T-helper 1 cell (primary cell): ENCODE data around the gene FAM120AOS.
"Not testable (repeated sequence)": the region's sequence is repeated elsewhere in the genome, so short reads cannot be mapped to it uniquely, and the experiment has no call there.

Experiments
- DNase-seq, 5 donors: peaks; one replicate each; pipeline ENCODE4 v3.0.0-alpha.2; 2012 to 2020

Gene FAM120AOS

GRCh38 chr9:93466416-93467061 is 13.2 kb upstream of the FAM120AOS start:
- peak in 1 of 5 donors; percentile 32 for DNase-seq

DNA sequence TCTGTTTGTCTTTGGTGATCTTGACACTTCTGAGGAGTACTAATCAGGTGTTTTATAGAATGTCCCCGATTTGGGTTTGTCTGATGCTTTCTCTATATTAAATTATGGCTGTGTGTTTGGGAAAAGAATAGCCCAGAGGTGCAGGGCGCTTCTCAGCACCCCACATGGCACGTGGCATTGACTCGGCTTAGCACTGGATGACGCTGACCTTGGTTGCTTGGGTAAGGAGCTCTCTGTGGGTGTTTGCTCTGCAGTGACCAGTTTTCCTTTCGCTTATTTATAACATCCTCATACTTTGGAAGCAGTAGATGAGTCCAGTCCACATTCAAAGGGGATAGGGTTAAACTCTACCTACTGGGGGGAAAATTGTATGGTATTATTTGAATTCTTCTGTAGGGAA is 12.5 kb upstream of the FAM120AOS start:
- no peak for DNase-seq

GRCh38 chr9:93464876-93465275 is 11.5 kb upstream of the FAM120AOS start:
- DNase-seq, result no peak

- DNase-seq, result peak in 1 of 5 donors; percentile 47
These were observed 11.0 kb upstream of the FAM120AOS start for GRCh38 chr9:93464395-93464794.

- DNase-seq, result peak in 1 of 5 donors; percentile 76
These were observed 10.4 kb upstream of the FAM120AOS start for GRCh38 chr9:93463638-93464248.

DNA sequence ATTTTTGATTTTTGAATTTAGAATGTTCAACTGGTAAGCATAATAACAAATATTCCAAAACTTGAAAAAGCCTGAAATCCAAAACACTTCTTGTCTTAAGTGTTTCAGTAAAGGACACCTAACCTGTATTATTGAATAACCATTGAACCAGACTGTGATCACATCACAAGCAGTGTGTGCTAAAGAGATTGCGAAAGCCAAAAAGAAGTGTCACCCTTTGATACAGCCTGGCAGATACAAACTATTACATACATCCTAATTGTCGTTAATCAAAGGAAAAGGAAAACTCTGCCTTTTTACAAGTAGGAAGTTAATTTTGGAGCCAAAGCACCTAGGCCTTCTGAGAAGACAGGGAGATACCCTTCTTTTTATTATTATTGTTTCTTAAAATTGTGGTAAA is 8.4 kb upstream of the FAM120AOS start:
- DNase-seq, result no peak

DNA sequence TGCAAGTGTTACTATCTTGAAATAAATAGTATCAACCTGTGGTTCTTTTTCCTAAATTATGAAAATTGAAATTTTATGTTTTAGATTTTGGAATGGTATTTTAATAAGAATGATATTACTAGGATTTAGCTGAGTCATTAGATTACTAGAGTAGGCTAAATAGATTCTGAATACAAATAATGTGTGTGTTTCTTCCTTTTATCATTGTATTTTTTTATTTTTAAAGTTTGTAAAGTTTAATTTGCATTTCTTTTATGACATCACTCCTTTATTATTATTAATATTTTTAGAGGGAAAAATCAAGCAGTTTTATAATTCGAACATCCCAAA is 8.0 kb upstream of the FAM120AOS start:
- no peak for DNase-seq

DNA sequence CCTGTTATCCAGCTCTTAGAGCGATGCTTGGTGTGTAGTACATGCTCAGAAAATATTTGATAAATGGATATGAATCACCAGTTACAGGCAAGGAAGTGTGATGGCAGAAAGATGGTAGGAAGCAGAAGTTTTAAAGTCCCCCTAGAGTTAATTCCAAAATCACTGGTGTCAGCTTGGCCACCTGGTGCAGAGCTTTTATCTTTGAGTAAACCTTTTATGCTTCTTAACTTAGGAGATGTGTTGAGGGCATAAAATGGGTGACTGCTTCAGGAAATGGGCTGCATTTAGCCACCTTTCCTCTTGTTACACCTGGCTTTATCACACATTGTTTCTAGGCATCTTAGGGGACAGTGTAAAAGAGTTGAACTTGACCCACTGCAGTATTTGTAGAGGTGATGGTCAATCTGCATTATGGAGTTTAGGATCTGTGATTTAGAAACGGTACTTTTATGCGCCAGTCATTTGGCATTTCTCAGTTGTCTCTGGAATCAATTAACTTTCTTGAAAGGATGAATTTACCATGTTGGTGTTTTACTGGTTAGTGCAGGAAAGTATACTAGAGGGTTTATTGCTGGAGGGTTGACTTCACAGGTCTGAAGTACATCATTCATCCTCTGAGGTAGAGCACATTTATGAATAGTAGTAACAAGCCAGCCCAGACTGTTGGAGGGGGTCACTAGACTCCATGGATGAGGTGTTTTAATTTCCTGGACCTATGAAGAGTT is 7.5 kb upstream of the FAM120AOS start:
- DNase-seq, result no peak

DNA sequence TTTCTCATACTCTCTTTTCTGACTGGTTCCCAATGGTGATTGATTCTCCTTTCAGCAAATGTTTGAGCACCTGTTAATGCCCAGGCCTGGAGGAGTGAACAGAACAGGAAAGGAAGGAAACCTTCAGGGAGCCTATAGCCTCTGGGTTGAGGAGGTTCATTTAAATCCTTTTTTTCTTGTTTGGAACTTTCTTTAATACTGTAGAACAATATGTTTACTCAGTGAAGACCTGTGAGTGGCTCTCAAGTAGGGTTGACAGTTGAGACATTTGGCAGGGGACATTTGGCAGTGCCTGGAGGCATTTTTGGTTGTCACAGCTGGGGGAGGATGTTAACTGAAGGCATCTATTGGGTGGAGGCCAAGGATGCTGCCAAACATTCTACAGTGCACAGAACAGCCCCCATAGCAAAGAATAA is 6.1 kb upstream of the FAM120AOS start:
- DNase-seq, result no peak

DNA sequence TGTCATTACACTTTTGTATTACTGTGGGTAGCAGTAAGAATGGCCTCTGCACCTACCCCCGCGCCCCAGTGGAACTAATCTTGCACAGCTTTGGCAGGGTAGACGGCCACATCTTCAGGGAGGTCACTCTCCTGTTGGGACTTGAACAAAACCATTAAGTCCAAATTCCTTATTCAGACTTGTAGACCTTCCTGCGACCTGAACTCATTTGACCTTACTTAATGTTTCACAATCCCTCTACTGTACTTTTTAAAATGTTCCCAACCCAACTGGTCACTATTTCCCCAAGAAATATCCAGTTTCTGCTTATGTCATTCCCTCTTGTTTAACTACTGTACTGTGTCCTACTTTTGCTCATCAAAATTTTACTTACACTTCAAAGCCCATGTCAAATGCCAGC is 5.3 kb upstream of the FAM120AOS start:
- DNase-seq, result no peak

GRCh38 chr9:93457006-93457405 is 3.6 kb upstream of the FAM120AOS start:
- DNase-seq, result no peak

DNA sequence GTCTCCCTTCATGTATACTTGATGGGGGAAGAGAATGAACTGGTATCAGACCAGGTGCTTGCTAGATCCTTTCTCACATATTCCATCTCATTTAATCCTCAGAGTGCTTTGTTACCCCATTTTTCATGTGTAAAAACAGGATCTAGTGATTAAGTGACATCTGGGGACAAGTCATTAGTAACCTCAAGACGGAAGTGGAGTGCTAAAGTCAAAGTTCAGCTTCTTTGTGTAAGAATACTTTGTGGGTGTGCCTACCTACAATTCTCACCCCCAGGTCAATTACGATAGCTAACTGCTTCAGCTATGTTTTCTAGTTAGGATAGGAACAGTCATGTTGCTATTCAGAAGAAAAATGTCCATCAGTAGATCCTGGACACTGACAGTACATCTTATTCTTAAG is 3.1 kb upstream of the FAM120AOS start:
- no peak for DNase-seq

DNA sequence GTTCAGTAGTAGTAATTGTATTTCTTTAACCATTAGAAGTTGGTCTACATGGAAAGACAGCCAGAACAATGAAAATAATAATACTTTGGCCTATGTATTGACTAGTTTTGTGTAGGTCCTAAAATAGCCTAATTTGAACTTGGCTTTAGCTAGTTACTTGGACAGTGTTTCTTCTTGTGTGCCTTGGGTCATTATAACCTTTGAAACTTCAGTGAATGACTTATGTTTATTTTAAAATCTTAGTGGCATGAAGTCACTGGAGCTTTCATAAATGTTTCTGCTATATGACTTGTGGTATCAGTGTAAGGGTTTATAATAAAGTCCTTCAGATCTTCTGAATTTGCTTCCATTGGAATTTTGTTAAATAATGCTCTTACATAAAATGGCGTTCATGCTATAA is 2.6 kb upstream of the FAM120AOS start:
- no peak for DNase-seq

DNA sequence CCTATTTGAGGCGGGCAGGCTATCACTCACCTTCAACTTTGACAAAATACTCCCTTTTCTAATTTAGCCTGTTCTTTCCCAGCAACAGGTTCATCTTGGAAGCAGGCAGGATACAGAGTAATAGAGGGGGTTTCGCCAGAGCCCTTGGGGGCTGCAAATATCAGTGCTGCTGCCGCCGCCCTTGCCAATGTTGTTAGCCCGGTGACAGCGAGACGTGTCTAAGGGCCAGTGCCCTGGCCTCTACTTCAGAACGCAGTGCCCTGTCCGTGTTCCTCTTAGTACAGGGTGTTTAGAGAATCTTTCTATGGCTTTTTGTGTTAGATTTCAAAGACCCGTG is 703 bp downstream of the FAM120AOS start:
- DNase-seq, result no peak

DNA sequence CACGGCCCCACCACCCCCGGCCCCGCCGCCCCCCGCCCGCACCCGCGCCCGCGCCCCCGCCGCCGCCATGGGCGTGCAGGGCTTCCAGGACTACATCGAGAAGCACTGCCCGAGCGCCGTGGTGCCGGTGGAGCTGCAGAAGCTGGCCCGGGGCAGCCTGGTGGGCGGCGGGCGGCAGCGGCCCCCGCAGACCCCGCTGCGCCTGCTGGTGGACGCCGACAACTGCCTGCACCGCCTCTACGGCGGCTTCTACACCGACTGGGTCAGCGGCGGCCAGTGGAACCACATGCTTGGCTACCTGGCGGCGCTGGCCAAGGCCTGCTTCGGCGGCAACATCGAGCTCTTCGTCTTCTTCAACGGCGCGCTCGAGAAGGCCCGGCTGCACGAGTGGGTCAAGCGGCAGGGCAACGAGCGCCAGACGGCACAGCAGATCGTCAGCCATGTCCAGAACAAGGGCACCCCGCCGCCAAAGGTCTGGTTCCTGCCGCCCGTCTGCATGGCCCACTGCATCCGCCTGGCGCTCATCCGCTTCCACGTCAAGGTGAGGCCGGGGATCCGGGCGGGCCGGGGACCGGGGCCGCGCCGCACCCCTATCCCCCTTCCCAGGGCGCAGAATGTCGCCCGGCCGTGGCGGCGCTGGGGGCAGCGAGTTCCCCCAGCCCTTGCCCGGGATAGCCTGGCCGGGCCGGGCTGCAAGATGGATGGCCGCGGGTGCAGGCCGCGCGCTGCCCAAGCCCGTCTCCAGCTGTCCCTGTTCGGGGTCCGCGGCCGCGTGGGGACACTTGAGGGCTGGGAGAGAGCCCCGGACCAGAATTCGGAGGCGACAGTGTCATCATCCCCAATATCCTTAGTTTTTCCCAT is 1.3 kb downstream of the FAM120AOS start:
- DNase-seq, result peak; percentile 12 to 53 (median 31)

GRCh38 chr9:93450945-93451815 is 2.2 kb downstream of the FAM120AOS start, which contains the start of gene FAM120A:
TSS of gene FAM120A (plus strand) at chr9:93451685. CDS start at chr9:93451916, 231 bp downstream.
- peak; percentile 63 to 82 (median 71) for DNase-seq

- no peak for DNase-seq
These were observed 5.7 kb downstream of the FAM120AOS start for GRCh38 chr9:93447655-93448054.

DNA sequence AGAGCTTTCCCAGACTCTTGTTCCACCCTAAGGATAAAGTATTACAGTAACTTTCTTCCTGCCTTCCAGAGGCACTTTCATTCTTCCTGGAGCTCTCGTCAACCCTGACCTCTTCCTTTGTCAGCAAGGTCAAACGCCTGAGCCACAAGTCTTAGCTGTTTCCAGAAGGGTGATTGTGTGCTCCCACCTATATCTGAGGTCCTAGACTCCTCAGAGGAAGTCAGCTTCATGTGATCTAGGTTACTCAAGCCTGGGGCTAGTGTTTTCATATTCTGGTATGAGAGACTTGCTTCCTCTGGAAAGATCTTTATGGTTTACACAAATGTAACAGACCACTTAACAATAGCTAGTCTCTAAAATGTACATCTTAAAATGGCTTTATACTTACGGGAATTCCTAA is 7.3 kb downstream of the FAM120AOS start:
- DNase-seq, result no peak

- no peak for DNase-seq
These were observed 12.3 kb downstream of the FAM120AOS start for GRCh38 chr9:93440896-93441580.

DNA sequence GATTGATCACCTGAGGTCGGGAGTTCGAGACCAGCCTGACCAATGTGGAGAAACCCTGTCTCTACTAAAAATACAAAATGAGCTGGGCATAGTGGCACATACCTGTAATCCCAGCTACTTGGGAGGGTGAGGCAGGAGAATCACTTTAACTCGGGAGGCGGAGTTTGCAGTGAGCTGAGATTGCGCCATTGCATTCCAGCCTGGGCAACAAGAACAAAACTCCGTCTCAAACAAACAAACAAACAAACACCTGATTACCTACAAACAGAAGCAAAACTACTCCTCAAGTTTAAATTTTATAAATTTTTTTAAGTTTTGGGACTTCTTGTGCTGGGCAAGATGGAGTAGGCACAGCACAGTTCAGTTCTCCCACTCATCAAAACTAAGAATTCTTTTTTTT is 14.1 kb downstream of the FAM120AOS start:
- DNase-seq, result not testable (repeated sequence)

DNA sequence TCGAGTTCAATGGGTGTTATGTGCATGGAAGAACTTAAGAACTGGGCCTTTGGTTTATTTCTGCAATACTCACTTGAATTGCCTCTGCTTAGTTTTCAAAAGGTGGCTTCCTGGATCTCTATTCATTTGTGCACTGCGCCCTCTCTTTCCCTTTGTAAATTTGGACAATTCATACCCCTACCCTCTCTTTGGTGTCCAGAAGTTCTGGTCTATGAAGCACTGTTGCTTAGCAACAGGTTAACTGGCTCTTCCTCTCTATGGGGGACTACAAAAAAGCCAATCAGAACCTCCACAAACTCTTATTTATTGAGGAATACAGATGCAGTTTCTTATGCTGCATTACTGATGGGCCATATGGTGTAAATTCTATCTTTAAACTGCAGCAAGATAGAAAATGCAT is 15.4 kb downstream of the FAM120AOS start:
- no peak for DNase-seq
